Neural progenitor cell (in vitro differentiated cells): ENCODE data around the gene ZNF784. TPM values are rescaled to one million over a fixed set of nuclear protein-coding genes. Genes with fewer than 3 reads are reported as not detected.

Experiments
- DNase-seq: peaks from one replicate; pipeline ENCODE4 v3.0.0-alpha.2; 2016; ENCODE audit warnings: low spot score
- H2AFZ ChIP-seq: fragments of 200-600 bp; sonication (generic); replicated peaks from 2 replicates; pipeline ENCODE4 v1.6.1; 2016; ENCODE audit warnings: antibody characterized with exemption
- H3F3A ChIP-seq: fragments of 200-600 bp; sonication (generic); 2 replicates; pipeline ENCODE4 v1.6.1; 2016; ENCODE audit warnings: antibody characterized with exemption, low read depth
- H3K27ac ChIP-seq: fragments of 200-600 bp; sonication (generic); 2 replicates; pipeline ENCODE4 v1.5.1; 2016; ENCODE audit warnings: mild to moderate bottlenecking
- H3K27me3 ChIP-seq: fragments of 200-600 bp; sonication (generic); 2 replicates; pipeline ENCODE4 v1.6.1; 2016; ENCODE audit warnings: mild to moderate bottlenecking, moderate library complexity
- H3K36me3 ChIP-seq: fragments of 200-600 bp; sonication (generic); 2 replicates; pipeline ENCODE4 v1.5.1; 2016
- H3K4me1 ChIP-seq: fragments of 200-600 bp; sonication (generic); 2 replicates; pipeline ENCODE4 v1.6.1; 2016; ENCODE audit warnings: mixed run types
- H3K4me2 ChIP-seq: fragments of 200-600 bp; sonication (generic); 2 replicates; pipeline ENCODE4 v1.6.1; 2016
- H3K4me3 ChIP-seq: fragments of 200-600 bp; sonication (generic); 2 replicates; pipeline ENCODE4 v1.5.1; 2016
- H3K79me2 ChIP-seq: fragments of 200-600 bp; sonication (generic); 2 replicates; pipeline ENCODE4 v1.6.1; 2016; ENCODE audit warnings: low read depth
- H3K9ac ChIP-seq: fragments of 200-600 bp; sonication (generic); 2 replicates; pipeline ENCODE4 v1.6.1; 2016
- H3K9me3 ChIP-seq: fragments of 200-600 bp; sonication (generic); 2 replicates; pipeline ENCODE4 v1.5.1; 2016; ENCODE audit warnings: low read depth
- H4K20me1 ChIP-seq: fragments of 200-600 bp; sonication (generic); 2 replicates; pipeline ENCODE4 v1.6.1; 2016; ENCODE audit warnings: low read depth
- H3K27ac Mint-ChIP-seq: 3 replicates; pipeline ENCODE4 v1.8.0; 2021; ENCODE audit warnings: mixed read lengths
- H3K27me3 Mint-ChIP-seq: 2 replicates; pipeline ENCODE4 v1.8.0; 2022; ENCODE audit warnings: low read depth, mild to moderate bottlenecking, inconsistent platforms, moderate library complexity, mixed read lengths; ENCODE audit not compliant: insufficient read depth
- H3K36me3 Mint-ChIP-seq: 3 replicates; pipeline ENCODE4 v1.8.0; 2021; ENCODE audit warnings: mixed read lengths
- H3K4me1 Mint-ChIP-seq: 3 replicates; pipeline ENCODE4 v1.8.0; 2021; ENCODE audit warnings: mixed read lengths
- H3K4me3 Mint-ChIP-seq: 3 replicates; pipeline ENCODE4 v1.8.0; 2021; ENCODE audit warnings: mild to moderate bottlenecking, moderate library complexity, mixed read lengths
- H3K9me3 Mint-ChIP-seq: 3 replicates; pipeline ENCODE4 v1.8.0; 2020; ENCODE audit warnings: mixed read lengths
- CTCF ChIP-seq: fragments of 200-600 bp; sonication (generic); IDR thresholded peaks from 2 replicates; pipeline ENCODE4 v1.5.1; 2017; ENCODE audit warnings: antibody characterized with exemption, mild to moderate bottlenecking
- EZH2 ChIP-seq: fragments of 200-600 bp; sonication (generic); IDR thresholded peaks from 2 replicates; pipeline ENCODE4 v1.6.1; 2017; ENCODE audit warnings: antibody characterized with exemption, mild to moderate bottlenecking, moderate library complexity
- EZH2phosphoT487 ChIP-seq: fragments of 200-600 bp; sonication (generic); IDR thresholded peaks from 2 replicates; pipeline ENCODE4 v1.6.1; 2017; ENCODE audit warnings: antibody characterized with exemption
- total RNA-seq: library from RNA; depleted of rRNA; stranded (reverse); fragments of >200 nt; gene quantifications from 2 replicates; pipeline ENCODE4 v1.2.3, GENCODE V29; 2015; ENCODE audit warnings: low replicate concordance

Gene ZNF784
- total RNA-seq, 1 donor from 2014 or later = 3.9 TPM

GRCh38 chr19:55613930-55614710 lies 10.2 kb downstream of the ZNF784 start:
- H3K36me3 Mint-ChIP-seq = peaks cover 25% of the 10 kb centered on the region
- no peaks in the 10 kb centered on the region for H3K4me1 ChIP-seq
- TF ChIP-seq EZH2phosphoT487 = no peak
- H3K4me1 Mint-ChIP-seq = peaks cover 14% of the 10 kb centered on the region
- no peaks in the 10 kb centered on the region for H3K9me3 Mint-ChIP-seq
- no peaks in the 10 kb centered on the region for H3K9me3 ChIP-seq
- H3K4me2 ChIP-seq = no peak overlapping the region
- H3K27ac Mint-ChIP-seq = no peak overlapping the region
- no peak overlapping the region for H3K4me3 Mint-ChIP-seq
- H3K36me3 ChIP-seq = no peaks in the 10 kb centered on the region
- no peak overlapping the region for H2AFZ ChIP-seq
- peaks cover 6% of the 10 kb centered on the region for H3K27me3 Mint-ChIP-seq
- H3K4me3 ChIP-seq = no peak overlapping the region
- no peaks in the 10 kb centered on the region for H3K27me3 ChIP-seq
- H3K9ac ChIP-seq = no peak overlapping the region
- no peak overlapping the region for H3K27ac ChIP-seq
- no peak for DNase-seq
- peaks cover 19% of the 10 kb centered on the region for H3K79me2 ChIP-seq
- peaks cover 38% of the 10 kb centered on the region for H4K20me1 ChIP-seq
- H3F3A ChIP-seq = no peaks in the 10 kb centered on the region

- Mint-ChIP-seq H3K4me1 (peaks cover 15% of the 10 kb centered on the region), H3K36me3 (peaks cover 24% of the 10 kb centered on the region), H3K27me3 (peaks cover 6% of the 10 kb centered on the region), H3K9me3 (no peaks in the 10 kb centered on the region), H3K4me3 (no peak overlapping the region), H3K27ac (no peak overlapping the region)
- no peak overlapping the region for H2AFZ ChIP-seq
- H4K20me1 ChIP-seq = peaks cover 45% of the 10 kb centered on the region
- H3K4me2 ChIP-seq = no peak overlapping the region
- H3K79me2 ChIP-seq = peaks cover 26% of the 10 kb centered on the region
- H3K9ac ChIP-seq = no peak overlapping the region
- no peaks in the 10 kb centered on the region for H3K36me3 ChIP-seq
- DNase-seq = no peak
- no peak overlapping the region for H3K4me3 ChIP-seq
- no peaks in the 10 kb centered on the region for H3K4me1 ChIP-seq
- TF ChIP-seq EZH2phosphoT487 (no peak), CTCF (no peak), EZH2 (no peak)
- H3K27me3 ChIP-seq = no peaks in the 10 kb centered on the region
- H3F3A ChIP-seq = no peaks in the 10 kb centered on the region
- no peak overlapping the region for H3K27ac ChIP-seq
- H3K9me3 ChIP-seq = no peaks in the 10 kb centered on the region
Measured at GRCh38 chr19:55613396-55613795, 11.0 kb downstream of the ZNF784 start.

- DNase-seq = no peak
- Histone ChIP-seq H3K79me2 (peaks cover 37% of the 10 kb centered on the region), H3K9ac (no peak overlapping the region), H4K20me1 (peaks cover 56% of the 10 kb centered on the region), H3K4me3 (no peak overlapping the region), H3K4me2 (no peak overlapping the region), H3K4me1 (no peaks in the 10 kb centered on the region), H3K27ac (no peak overlapping the region), H3K9me3 (no peaks in the 10 kb centered on the region), H3K27me3 (no peaks in the 10 kb centered on the region), H3K36me3 (no peaks in the 10 kb centered on the region), H3F3A (no peaks in the 10 kb centered on the region), H2AFZ (no peak overlapping the region)
- Mint-ChIP-seq H3K27me3 (peaks cover 2% of the 10 kb centered on the region), H3K27ac (no peak overlapping the region), H3K9me3 (no peaks in the 10 kb centered on the region), H3K36me3 (peaks cover 20% of the 10 kb centered on the region), H3K4me1 (peaks cover 17% of the 10 kb centered on the region), H3K4me3 (no peak overlapping the region)
- no peak for TF ChIP-seq EZH2
- no peak for TF ChIP-seq CTCF
- TF ChIP-seq EZH2phosphoT487 = no peak
Measured at GRCh38 chr19:55611983-55612645, 12.3 kb downstream of the ZNF784 start.
